Measurements from ENCODE around the gene LAMP2.
A peak's percentile ranks its signal among the peaks of the same experiment; 100 is the strongest.

The LAMP2 gene

GRCh38 chrX:120453985-120454384 is 15.1 kb downstream of the LAMP2 start:
- DNase-seq: peak; percentile 11

DNA sequence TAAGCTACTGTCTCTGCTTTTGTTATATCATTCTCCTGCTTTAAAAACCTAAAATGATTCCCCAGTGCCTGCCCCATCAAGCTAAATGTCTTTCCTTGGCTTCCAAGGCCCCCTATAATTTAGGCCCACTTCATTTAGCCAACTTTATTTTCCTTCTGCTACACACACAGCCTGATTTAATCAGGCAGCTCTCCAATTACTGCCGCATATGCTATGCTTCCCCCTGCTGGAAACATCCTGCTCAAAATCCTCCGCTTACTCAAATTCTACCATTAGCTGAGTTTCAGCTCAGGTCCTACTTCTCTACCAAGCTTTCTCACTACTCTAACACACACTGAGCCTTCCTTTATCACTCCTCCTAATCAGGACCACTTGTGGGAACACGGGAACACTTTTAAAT is 17.0 kb downstream of the LAMP2 start:
- peak; percentile 31 for DNase-seq

- DNase-seq: no peak
Observed at GRCh38 chrX:120450163-120450562, 18.9 kb downstream of the LAMP2 start.

- DNase-seq: peak; percentile 38
Observed at GRCh38 chrX:120446498-120446897, 22.6 kb downstream of the LAMP2 start.

DNA sequence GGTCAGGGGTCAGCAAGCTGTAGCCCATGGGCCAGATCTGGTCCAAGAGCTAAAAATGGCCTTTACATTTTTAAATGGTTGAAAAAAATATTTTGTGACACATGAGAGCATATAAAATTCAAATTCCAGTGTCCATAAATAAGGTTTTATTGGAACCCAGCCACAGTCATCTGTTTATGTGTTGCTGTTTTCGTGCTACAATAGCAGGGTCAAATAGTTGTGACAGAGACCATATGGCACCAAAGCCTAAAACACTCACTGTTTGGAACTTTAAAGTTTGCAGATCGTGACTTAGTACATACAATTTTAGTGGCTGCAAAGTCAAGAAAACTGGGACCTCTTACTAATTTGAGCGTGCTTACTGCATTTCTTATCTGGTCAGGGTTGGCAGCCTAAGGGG is 29.2 kb downstream of the LAMP2 start:
- DNase-seq: no peak

GRCh38 chrX:120429776-120430540 is 39.1 kb downstream of the LAMP2 start:
- no peak for DNase-seq

DNA sequence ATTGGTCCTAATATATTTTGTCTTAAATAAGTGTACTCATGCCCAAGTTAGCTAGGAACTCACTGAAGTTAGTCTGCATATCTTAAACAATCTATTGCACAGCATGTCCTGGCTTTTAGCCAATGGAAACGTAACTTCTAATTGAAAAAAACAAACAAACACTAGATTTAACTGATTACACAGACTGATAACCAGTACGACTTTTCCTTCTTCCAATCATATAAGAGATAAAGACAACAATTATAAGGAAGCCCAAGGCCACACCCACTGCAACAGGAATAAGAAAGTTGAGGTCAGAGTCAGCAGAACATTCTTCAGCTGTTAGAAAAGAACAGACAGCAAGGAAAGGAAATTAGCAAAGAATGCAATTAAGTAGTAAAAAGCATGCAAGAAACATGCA is 40.8 kb downstream of the LAMP2 start:
- no peak for DNase-seq

DNA sequence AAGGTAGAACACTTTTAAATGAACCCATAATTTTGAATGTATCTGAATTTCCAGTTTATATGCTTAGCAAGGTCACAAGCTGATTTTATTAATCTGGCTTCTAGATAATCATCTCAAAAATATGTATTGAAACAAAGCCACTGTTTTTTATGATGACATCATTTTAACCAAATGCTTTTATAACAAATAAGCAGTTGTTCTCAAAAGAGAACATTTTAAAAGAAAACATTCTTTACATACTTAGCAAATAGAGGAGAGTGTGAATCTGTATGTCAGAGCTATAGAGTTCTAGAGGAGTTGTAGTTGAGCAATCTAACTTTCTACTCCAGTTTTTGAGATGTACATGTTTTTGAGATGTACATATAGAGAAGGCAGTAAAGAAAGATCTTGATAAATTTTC is 42.5 kb downstream of the LAMP2 start:
- peak; percentile 25 for DNase-seq

DNA sequence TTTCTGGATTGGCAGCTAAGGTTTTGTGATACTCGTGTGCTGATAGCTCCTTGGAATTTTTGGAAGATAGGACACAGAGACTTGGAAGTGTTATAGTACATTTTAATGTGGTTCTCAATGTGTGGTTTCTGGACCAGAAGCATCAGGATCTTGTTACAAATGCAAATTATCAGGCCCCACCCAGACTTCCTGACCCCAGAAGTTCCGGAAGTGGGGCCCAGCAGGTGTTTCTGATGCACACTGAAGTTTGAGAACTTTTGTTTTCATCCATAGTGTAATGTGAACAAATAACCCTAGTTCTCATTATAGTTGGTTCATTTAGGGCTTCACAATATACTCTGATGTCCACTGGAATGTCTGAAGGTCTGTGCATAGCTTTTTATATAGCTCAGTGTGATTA is 49.6 kb downstream of the LAMP2 start:
- no peak for DNase-seq

DNA sequence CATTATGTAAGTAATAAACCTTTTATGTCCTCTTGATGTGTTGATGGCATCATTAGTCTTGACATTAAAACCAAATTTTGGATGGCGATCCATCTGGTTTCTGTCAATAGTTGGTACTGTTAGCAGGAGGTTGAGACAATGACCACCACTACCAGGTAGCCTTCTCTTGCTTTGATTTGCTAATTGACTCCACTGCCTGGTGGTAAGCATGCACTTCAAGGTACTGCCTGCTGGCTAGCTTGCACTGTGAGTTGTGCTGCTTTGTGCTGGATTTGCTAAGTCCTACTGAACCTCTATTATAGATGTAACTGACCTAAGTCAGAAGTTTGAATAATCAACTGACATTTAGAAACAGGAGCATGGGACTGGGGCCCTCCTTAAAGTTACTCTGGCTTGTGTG is 60.9 kb downstream of the LAMP2 start:
- DNase-seq: no peak

- DNase-seq: no peak
Observed at GRCh38 chrX:120406638-120407037, 62.5 kb downstream of the LAMP2 start.

DNA sequence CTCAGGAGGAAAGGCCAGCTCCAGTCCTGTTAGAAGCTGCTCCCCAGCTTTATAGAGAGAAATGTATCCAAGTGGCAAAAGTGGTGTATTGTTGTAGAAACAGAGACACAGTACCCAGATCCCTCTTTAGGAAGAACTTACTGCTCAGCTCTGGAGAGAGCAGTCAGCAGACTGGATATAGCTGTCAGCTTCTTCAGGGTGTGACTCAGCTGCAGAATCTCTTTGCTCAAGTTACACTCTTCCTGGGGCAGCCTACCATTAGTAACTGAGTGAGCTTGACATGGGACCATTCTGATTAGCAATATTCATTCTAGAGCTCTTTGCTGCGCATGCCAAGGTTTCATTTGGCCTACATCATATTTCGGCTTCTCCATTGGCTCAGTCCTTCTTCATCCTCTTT is 66.7 kb downstream of the LAMP2 start:
- no peak for DNase-seq

DNA sequence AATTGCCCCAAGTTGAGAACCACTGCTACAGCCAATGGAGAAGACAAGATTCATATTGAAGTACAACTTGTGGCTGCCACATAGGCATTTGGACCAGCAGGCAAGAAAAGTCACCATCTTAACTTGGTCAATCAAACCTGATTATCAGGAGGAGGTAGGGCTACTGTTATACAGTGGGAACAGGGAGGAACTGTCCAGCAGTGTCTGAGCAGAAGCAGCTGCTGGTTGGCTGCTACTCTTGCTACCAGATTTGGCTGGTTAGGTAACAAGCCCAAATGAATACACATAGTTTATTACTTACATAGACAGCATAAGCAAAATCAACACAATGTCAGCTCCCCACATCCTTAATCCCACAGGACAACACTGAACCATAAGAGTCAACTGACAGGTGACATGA is 67.8 kb downstream of the LAMP2 start:
- DNase-seq: no peak

DNA sequence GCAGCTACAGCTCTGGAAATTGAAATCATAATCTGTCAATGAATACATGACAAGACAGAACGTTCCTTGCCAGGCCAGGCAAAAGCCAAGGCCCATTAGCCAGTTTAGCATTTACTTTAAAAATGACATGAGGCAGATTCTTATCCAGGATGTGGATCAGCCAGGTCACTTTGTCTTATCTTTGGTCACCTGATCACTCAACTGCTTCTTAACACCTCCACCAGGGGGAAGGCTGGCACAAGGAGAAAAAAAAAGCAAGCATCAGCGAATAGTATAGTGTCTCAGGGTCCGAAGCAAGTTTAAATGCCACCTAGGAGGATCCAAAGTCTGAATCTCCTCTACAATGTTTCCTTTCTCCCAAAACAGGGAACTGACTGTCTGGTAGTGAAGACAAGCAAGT is 88.4 kb downstream of the LAMP2 start:
- no peak for DNase-seq

- DNase-seq: no peak
Observed at GRCh38 chrX:120379937-120380681, 89.0 kb downstream of the LAMP2 start.

GRCh38 chrX:120378570-120378969 is 90.5 kb downstream of the LAMP2 start:
- DNase-seq: no peak

Data from fibroblast of upper back skin (primary cell).